Body of pancreas (tissue), 4 donors: ENCODE measurements around the gene HTT.

Experiments
- CTCF ChIP-seq, 7 experiments: fragments of 450-650 bp in 4 of 7; fragments of 200-600 bp in 3 of 7; sonication (generic) in 3 of 7; IDR thresholded peaks; one replicate each; pipeline ENCODE4 v1.5.1; 2016 to 2019; ENCODE audit warnings: antibody characterized with exemption in 7 of 7
- POLR2A ChIP-seq, 3 donors: fragments of 450-650 bp; IDR thresholded peaks; one replicate each; pipeline ENCODE4 v1.6.1; 2016; ENCODE audit warnings: antibody characterized with exemption in 3 of 3, mild to moderate bottlenecking in 2 of 3

GRCh38 chr4:3042226-3042625, 32.3 kb upstream of the HTT start:
- TF ChIP-seq CTCF (IDR thresholded peaks at IDR 0.05) (no peak), POLR2A (IDR thresholded peaks at IDR 0.05) (no peak)
